Natural killer cell (primary cell): ENCODE measurements around the gene DYRK3. TPM values are rescaled to one million over a fixed set of nuclear protein-coding genes. Genes with fewer than 3 reads are reported as not detected.

ENCODE experiments used
- ATAC-seq, 3 donors: fragments of 150-1000 bp in 2 of 3; fragments of 200-7000 bp in 1 of 3; cut with Tn5 transposase; 1 replicate in 1 of 3; 2 replicates in 2 of 3; pipeline ENCODE4 v1.10.0; 2021; ENCODE audit warnings: mild to moderate bottlenecking in 2 of 3, moderate library complexity in 2 of 3
- DNase-seq, 2 donors: peaks; one replicate each; pipeline versions ENCODE4 v3.0.0 to v3.0.0-alpha.2; 2013 to 2021; ENCODE audit warnings: mixed read lengths in 1 of 2
- H3K27ac ChIP-seq: one replicate; pipeline ENCODE4 v1.5.1; 2013; ENCODE audit warnings: mild to moderate bottlenecking, low read length
- H3K27me3 ChIP-seq: one replicate; pipeline ENCODE4 v1.6.1; 2013; ENCODE audit warnings: low read length; ENCODE audit not compliant: control insufficient read depth, insufficient read depth
- H3K36me3 ChIP-seq: one replicate; pipeline ENCODE4 v1.6.1; 2013; ENCODE audit warnings: low read length; ENCODE audit not compliant: control insufficient read depth, insufficient read depth
- H3K4me1 ChIP-seq: one replicate; pipeline ENCODE4 v1.6.1; 2013; ENCODE audit warnings: low read length; ENCODE audit not compliant: control insufficient read depth, insufficient read depth
- H3K4me3 ChIP-seq: one replicate; pipeline ENCODE4 v1.5.1; 2013; ENCODE audit warnings: low read length
- H3K9me3 ChIP-seq: one replicate; pipeline ENCODE4 v1.6.1; 2013; ENCODE audit warnings: low read length; ENCODE audit not compliant: control insufficient read depth, insufficient read depth
- H3K27ac Mint-ChIP-seq, 2 donors: one replicate each; pipeline ENCODE4 v1.8.0; 2022; ENCODE audit warnings: mild to moderate bottlenecking in 2 of 2, mixed read lengths in 2 of 2, moderate library complexity in 1 of 2
- H3K27me3 Mint-ChIP-seq, 2 donors: one replicate each; pipeline ENCODE4 v1.8.0; 2022; ENCODE audit warnings: low read depth in 2 of 2, mixed read lengths in 2 of 2
- H3K36me3 Mint-ChIP-seq: one replicate; pipeline ENCODE4 v1.8.0; 2022; ENCODE audit warnings: mixed read lengths
- H3K4me1 Mint-ChIP-seq, 2 donors: one replicate each; pipeline ENCODE4 v1.8.0; 2022; ENCODE audit warnings: mixed read lengths in 2 of 2
- H3K4me3 Mint-ChIP-seq: one replicate; pipeline ENCODE4 v1.8.0; 2022; ENCODE audit warnings: mild to moderate bottlenecking, moderate library complexity, mixed read lengths
- H3K9me3 Mint-ChIP-seq, 2 donors: one replicate each; pipeline ENCODE4 v1.8.0; 2022; ENCODE audit warnings: mixed read lengths in 2 of 2
- WGBS: methylation state at CpG from one replicate; pipeline ENCODE4 v1.1.7; 2013; ENCODE audit warnings: missing lambda C conversion rate; ENCODE audit not compliant: insufficient coverage; 5-methylcytosine and 5-hydroxymethylcytosine counted together
- intact Hi-C: fragments of 100-400 bp; cut with micrococcal nuclease; formaldehyde crosslinking; loops from one replicate; pipeline ENCODE4 v1.14.2; 2022
- total RNA-seq, 4 donors: library from RNA; stranded (reverse); fragments of 120-200 nt in 1 of 4; gene quantifications; one replicate each; pipeline versions ENCODE4 v1.2.3 to v1.2.4, GENCODE V29; 2013 to 2022
- TF ChIP-seq, protein P1 (sequence below): fragments of 200-600 bp; IDR thresholded peaks from one replicate; pipeline ENCODE4 v1.8.0; 2022; ENCODE audit warnings: antibody characterized with exemption

DYRK3 gene
- total RNA-seq, 3 donors from 2014 or later (not counting 1 experiment from before 2014, with no cell fraction given), result 0.16 to 0.66 (median 0.43) TPM

DNA sequence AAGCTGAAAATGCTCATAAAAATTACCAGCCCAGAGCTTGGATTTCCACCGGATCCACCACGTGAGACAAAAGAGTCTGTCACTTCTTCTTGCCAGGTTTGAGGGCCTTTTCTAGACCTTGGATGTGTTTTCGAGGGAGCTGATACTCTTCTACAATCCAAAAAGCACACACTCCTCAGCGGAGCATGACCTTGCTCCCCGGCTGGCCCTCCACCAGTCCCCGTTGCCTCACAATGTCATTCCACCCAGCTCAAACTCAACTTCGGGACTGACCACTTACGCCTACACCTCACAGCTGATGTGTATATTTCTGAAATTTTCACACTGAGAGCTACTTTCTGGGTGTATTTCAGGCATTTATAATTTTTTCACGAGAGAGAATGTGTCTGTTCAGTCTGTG, 43.6 kb upstream of the DYRK3 start:
- intact Hi-C loops, result no loop called here
- 95% methylated on average over 9 of the region's 9 CpGs for WGBS
- no peaks in the 10 kb centered on the region for H3K9me3 ChIP-seq
- Mint-ChIP-seq H3K27me3 (no peaks in the 10 kb centered on the region), H3K4me3 (no peak overlapping the region), H3K27ac (peak overlapping the region; percentile 89 to 90), H3K36me3 (peaks cover 1% of the 10 kb centered on the region), H3K9me3 (no peaks in the 10 kb centered on the region), H3K4me1 (peaks cover 57 to 59% of the 10 kb centered on the region in 2 donors)
- H3K36me3 ChIP-seq, result peaks cover 80% of the 10 kb centered on the region
- no peaks in the 10 kb centered on the region for H3K27me3 ChIP-seq
- H3K4me1 ChIP-seq, result peaks cover 30% of the 10 kb centered on the region
- ATAC-seq (no peak), DNase-seq (no peak)
- TF ChIP-seq, protein P1, sequence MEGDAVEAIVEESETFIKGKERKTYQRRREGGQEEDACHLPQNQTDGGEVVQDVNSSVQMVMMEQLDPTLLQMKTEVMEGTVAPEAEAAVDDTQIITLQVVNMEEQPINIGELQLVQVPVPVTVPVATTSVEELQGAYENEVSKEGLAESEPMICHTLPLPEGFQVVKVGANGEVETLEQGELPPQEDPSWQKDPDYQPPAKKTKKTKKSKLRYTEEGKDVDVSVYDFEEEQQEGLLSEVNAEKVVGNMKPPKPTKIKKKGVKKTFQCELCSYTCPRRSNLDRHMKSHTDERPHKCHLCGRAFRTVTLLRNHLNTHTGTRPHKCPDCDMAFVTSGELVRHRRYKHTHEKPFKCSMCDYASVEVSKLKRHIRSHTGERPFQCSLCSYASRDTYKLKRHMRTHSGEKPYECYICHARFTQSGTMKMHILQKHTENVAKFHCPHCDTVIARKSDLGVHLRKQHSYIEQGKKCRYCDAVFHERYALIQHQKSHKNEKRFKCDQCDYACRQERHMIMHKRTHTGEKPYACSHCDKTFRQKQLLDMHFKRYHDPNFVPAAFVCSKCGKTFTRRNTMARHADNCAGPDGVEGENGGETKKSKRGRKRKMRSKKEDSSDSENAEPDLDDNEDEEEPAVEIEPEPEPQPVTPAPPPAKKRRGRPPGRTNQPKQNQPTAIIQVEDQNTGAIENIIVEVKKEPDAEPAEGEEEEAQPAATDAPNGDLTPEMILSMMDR, result no peak
- no peak overlapping the region for H3K4me3 ChIP-seq
- H3K27ac ChIP-seq, result no peak overlapping the region

DNA sequence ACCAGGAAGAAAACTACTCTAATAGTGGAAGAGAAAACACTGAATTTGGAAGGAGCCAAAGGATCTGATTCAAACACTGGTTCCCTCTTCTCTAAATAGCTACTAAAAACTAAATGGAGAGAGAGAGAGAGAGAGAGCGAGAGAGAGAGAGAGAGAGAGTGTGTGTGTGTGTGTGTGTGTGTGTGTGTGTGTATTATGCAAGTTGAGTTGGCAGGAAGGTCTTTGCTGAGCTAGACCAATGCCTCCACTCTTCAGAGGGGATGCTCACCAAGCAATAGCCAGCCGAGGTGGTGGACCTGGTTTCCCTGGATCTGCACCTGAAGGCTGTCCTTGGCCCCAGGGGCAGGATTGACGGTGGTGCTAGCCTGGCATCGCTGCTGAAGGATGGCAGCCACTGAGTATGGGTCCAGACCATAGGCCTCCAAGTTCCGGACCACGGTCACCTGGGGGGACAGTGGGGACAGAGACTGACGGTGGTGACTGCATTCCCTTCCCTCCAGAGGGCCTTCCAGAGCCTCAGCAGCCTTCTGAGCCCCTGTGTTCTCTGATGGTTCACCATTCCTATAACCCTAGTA, 41.9 kb upstream of the DYRK3 start:
- Mint-ChIP-seq H3K4me3 (no peak overlapping the region), H3K27ac (peak overlapping the region; percentile 89 to 90), H3K9me3 (no peaks in the 10 kb centered on the region), H3K36me3 (peaks cover 6% of the 10 kb centered on the region), H3K4me1 (peaks cover 57% of the 10 kb centered on the region in 2 donors), H3K27me3 (no peaks in the 10 kb centered on the region)
- H3K27me3 ChIP-seq, result no peaks in the 10 kb centered on the region
- no peak overlapping the region for H3K27ac ChIP-seq
- H3K4me1 ChIP-seq, result peaks cover 30% of the 10 kb centered on the region
- DNase-seq, result no peak
- peaks cover 74% of the 10 kb centered on the region for H3K36me3 ChIP-seq
- WGBS, result 97% methylated on average over 6 of the region's 7 CpGs
- intact Hi-C loops, result no loop called here
- H3K9me3 ChIP-seq, result no peaks in the 10 kb centered on the region
- TF ChIP-seq, protein P1, result no peak
- H3K4me3 ChIP-seq, result no peak overlapping the region
- ATAC-seq, result no peak

DNA sequence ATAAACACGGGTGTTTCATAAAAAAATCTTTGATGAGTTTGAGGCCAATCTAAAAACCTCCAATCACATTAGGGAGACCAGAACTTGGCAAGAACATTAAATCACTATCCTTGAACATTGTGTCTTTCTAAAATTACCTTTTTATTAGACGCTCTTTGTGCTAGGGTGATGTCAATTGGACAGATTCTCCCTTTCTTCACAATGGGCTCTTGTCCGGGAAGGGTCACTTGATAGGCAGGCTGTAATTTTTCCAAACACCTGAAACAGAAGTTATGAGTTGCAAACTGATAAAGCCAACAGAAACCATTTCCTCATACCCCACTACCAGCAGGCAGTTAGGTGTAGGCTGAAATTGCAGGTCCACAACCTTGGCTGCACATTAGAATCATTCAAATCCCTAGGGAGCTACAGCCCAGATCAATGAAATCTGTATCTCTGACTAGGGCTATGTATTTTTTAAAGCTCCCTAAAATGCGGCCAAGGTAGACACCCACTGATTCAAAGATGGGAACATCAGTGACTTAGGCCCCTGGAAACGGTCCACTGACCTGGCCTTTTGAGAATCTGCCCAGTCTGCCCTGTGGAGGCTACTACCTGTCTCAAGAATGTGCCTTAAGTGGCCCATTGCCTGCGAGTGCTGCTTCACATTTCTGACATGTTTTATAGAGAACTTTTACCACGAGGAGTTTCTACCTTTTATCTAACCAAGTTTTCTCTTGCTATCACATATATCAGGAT, 39.6 kb upstream of the DYRK3 start:
- H3K4me3 ChIP-seq, result no peak overlapping the region
- DNase-seq (no peak), ATAC-seq (no peak)
- TF ChIP-seq, protein P1, result no peak
- peaks cover 34 to 35% of the 10 kb centered on the region in 2 donors for H3K4me1 Mint-ChIP-seq
- no peaks in the 10 kb centered on the region for H3K27me3 Mint-ChIP-seq
- H3K9me3 ChIP-seq, result no peaks in the 10 kb centered on the region
- peaks cover 19% of the 10 kb centered on the region for H3K4me1 ChIP-seq
- no peaks in the 10 kb centered on the region for H3K9me3 Mint-ChIP-seq
- H3K27me3 ChIP-seq, result no peaks in the 10 kb centered on the region
- intact Hi-C loops, result no loop called here
- H3K4me3 Mint-ChIP-seq, result no peak overlapping the region
- no peak overlapping the region for H3K27ac ChIP-seq
- peaks cover 6% of the 10 kb centered on the region for H3K36me3 Mint-ChIP-seq
- WGBS, result 95% methylated on average over 7 of the region's 7 CpGs
- H3K36me3 ChIP-seq, result peaks cover 77% of the 10 kb centered on the region
- peak overlapping the region; percentile 44 to 89 for H3K27ac Mint-ChIP-seq
